ENCODE results near the gene KCNAB3.

KCNAB3 gene

GRCh38 chr17:7940743-7941142, 11.1 kb upstream of the KCNAB3 start:
- no peak for DNase-seq (ENCODE audit: low read depth in 2 of 2)

- DNase-seq (ENCODE audit: low read depth in 2 of 2) = no peak
These were observed 10.4 kb upstream of the KCNAB3 start for GRCh38 chr17:7940034-7940433.

GRCh38 chr17:7935859-7936258, 6.2 kb upstream of the KCNAB3 start:
- DNase-seq (ENCODE audit: low read depth in 2 of 2) = no peak

GRCh38 chr17:7932949-7933348, 3.3 kb upstream of the KCNAB3 start:
- peak in 1 of 2 donors; percentile 13 for DNase-seq (ENCODE audit: low read depth in 2 of 2)

GRCh38 chr17:7932483-7932891, 2.8 kb upstream of the KCNAB3 start:
- DNase-seq (ENCODE audit: low read depth in 2 of 2) = no peak

- DNase-seq (ENCODE audit: low read depth in 2 of 2) = peak; percentile 99 to 100
These were observed 2.2 kb upstream of the KCNAB3 start, which contains the start of the genes CNTROB and TRAPPC1 for GRCh38 chr17:7931709-7932482. CNTROB (plus strand) TSS chr17:7932206; CDS start chr17:7933080, 874 bp downstream. TRAPPC1 (minus strand) TSS chr17:7931946; CDS start chr17:7931829, 117 bp downstream.

- DNase-seq (ENCODE audit: low read depth in 2 of 2) = no peak
These were observed 1.4 kb upstream of the KCNAB3 start for GRCh38 chr17:7930841-7931631.

GRCh38 chr17:7927596-7927995, 2.1 kb downstream of the KCNAB3 start:
- DNase-seq (ENCODE audit: low read depth in 2 of 2) = no peak

- peak; percentile 73 to 78 for DNase-seq (ENCODE audit: low read depth in 2 of 2)
These were observed 6.6 kb downstream of the KCNAB3 start for GRCh38 chr17:7922845-7923628.

- DNase-seq (ENCODE audit: low read depth in 2 of 2) = no peak
These were observed 7.3 kb downstream of the KCNAB3 start for GRCh38 chr17:7922269-7922844.

- no peak for DNase-seq (ENCODE audit: low read depth in 2 of 2)
These were observed 12.8 kb downstream of the KCNAB3 start for GRCh38 chr17:7916808-7917207.

GRCh38 chr17:7916385-7916682, 13.3 kb downstream of the KCNAB3 start:
- no peak for DNase-seq (ENCODE audit: low read depth in 2 of 2)

- peak; percentile 62 to 78 for DNase-seq (ENCODE audit: low read depth in 2 of 2)
These were observed 13.9 kb downstream of the KCNAB3 start, which contains the start of gene RNF227 for GRCh38 chr17:7915611-7916384. RNF227 (minus strand) TSS chr17:7916289; CDS start chr17:7916195, 94 bp downstream.

GRCh38 chr17:7915179-7915610, 14.5 kb downstream of the KCNAB3 start:
- no peak for DNase-seq (ENCODE audit: low read depth in 2 of 2)

GRCh38 chr17:7912927-7913524, 16.6 kb downstream of the KCNAB3 start:
- peak in 1 of 2 donors; percentile 30 for DNase-seq (ENCODE audit: low read depth in 2 of 2)

- no peak for DNase-seq (ENCODE audit: low read depth in 2 of 2)
These were observed 18.5 kb downstream of the KCNAB3 start for GRCh38 chr17:7911116-7911515.

GRCh38 chr17:7910711-7911110, 18.9 kb downstream of the KCNAB3 start:
- no peak for DNase-seq (ENCODE audit: low read depth in 2 of 2)

- DNase-seq (ENCODE audit: low read depth in 2 of 2) = no peak
These were observed 19.4 kb downstream of the KCNAB3 start for GRCh38 chr17:7910281-7910680.

- no peak for DNase-seq (ENCODE audit: low read depth in 2 of 2)
These were observed 20.6 kb downstream of the KCNAB3 start for GRCh38 chr17:7909089-7909488.

Measured in stimulated activated CD8-positive, alpha-beta memory T cell treated with anti-CD3 and anti-CD28 coated beads, Interleukin-7, amount 100 ng/mL, for 4 hours (primary cell).